Right lobe of liver (tissue), 6 donors: ENCODE results near the gene CXCR1. TPM values are rescaled to one million over a fixed set of nuclear protein-coding genes. Genes with fewer than 3 reads are reported as not detected.
A peak's percentile ranks its signal among the peaks of the same experiment; 100 is the strongest.
"Not testable (repeated sequence)": the region's sequence is repeated elsewhere in the genome, so short reads cannot be mapped to it uniquely, and the experiment has no call there.

Experiments
- ATAC-seq, 4 donors: fragments of 200-7000 bp; cut with Tn5 transposase; one replicate each; pipeline ENCODE4 v1.9.1; 2020; ENCODE audit warnings: mild to moderate bottlenecking in 4 of 4, moderate library complexity in 4 of 4
- DNase-seq, 3 donors: peaks; one replicate each; pipeline ENCODE4 v3.0.0-alpha.2; 2020
- H3K27ac ChIP-seq, 3 donors: fragments of 200-600 bp; one replicate each; pipeline ENCODE4 v1.8.0; 2022
- H3K27me3 ChIP-seq, 2 donors: fragments of 200-600 bp; one replicate each; pipeline ENCODE4 v1.8.0; 2022
- H3K36me3 ChIP-seq, 4 donors: fragments of 200-600 bp; sonication (generic) in 1 of 4; one replicate each; pipeline versions ENCODE4 v1.5.1 to v1.8.0; 2017 to 2022; ENCODE audit warnings: control low read depth in 1 of 4
- H3K4me1 ChIP-seq, 4 donors: fragments of 200-600 bp; sonication (generic) in 1 of 4; one replicate each; pipeline versions ENCODE4 v1.5.1 to v1.8.0; 2017 to 2022; ENCODE audit warnings: control low read depth in 1 of 4
- H3K4me3 ChIP-seq, 3 donors: fragments of 200-600 bp; one replicate each; pipeline ENCODE4 v1.8.0; 2022
- H3K9me3 ChIP-seq, 4 donors: fragments of 200-600 bp; sonication (generic) in 1 of 4; one replicate each; pipeline versions ENCODE4 v1.5.1 to v1.8.0; 2017 to 2022; ENCODE audit warnings: control low read depth in 1 of 4
- CTCF ChIP-seq, 4 donors: fragments of 200-600 bp in 3 of 4; fragments of 450-650 bp in 1 of 4; IDR thresholded peaks; one replicate each; pipeline versions ENCODE4 v1.5.1 to v1.8.0; 2016 to 2022; ENCODE audit warnings: antibody characterized with exemption in 4 of 4, mild to moderate bottlenecking in 2 of 4
- POLR2A ChIP-seq: fragments of 450-650 bp; IDR thresholded peaks from one replicate; pipeline ENCODE4 v1.6.1; 2017; ENCODE audit warnings: antibody characterized with exemption, mild to moderate bottlenecking
- WGBS: methylation state at CpG from one replicate; pipeline ENCODE4 v1.1.6; 2018; ENCODE audit warnings: low coverage, low lambda C conversion rate; ENCODE audit not compliant: insufficient coverage; ENCODE audit errors: missing lambda C conversion rate; 5-methylcytosine and 5-hydroxymethylcytosine counted together
- intact Hi-C, 2 donors: fragments of 100-400 bp; cut with DNase I; formaldehyde crosslinking; loops; one replicate each; pipeline versions ENCODE4 v1.11.2 to v1.14.1; 2022
- total RNA-seq, 6 experiments: library from RNA; depleted of rRNA in 2 of 6; stranded (reverse); fragments of >200 nt in 2 of 6; fragmentation: NEBNext Ultra II Directional in 3 of 6; extraction: Animal tissue kit (Norgen Biotek cat#: 25700) in 3 of 6; gene quantifications; one replicate each; pipeline versions ENCODE4 v1.1.0 to v1.2.4, GENCODE V29; 2016 to 2023
- donor health status: DM: no; HTN: yes; CAD: no.
- donor health status: DM: no; HTN: no; CAD: no.
- donor health status: DM: no; HTN: no; CAD: no.
- donor health status: DM: no; HTN: yes; CAD: no.
- donor health status: DM: no; HTN: yes; CAD: no.

The CXCR1 gene
- total RNA-seq, 6 experiments from 2014 or later, result 0.40 to 1.6 (median 0.74) TPM

GRCh38 chr2:218127929-218128455, 38.8 kb downstream of the CXCR1 start:
- DNase-seq (no peak), ATAC-seq (no peak)
- no peaks in the 10 kb centered on the region for H3K9me3 ChIP-seq
- H3K36me3 ChIP-seq, result no peaks in the 10 kb centered on the region
- no peak overlapping the region for H3K4me3 ChIP-seq
- 61% methylated on average over 3 of the region's 3 CpGs for WGBS
- H3K27me3 ChIP-seq, result no peaks in the 10 kb centered on the region
- TF ChIP-seq CTCF (IDR thresholded peaks at IDR 0.05), result no peak
- no peak for TF ChIP-seq POLR2A
- no peaks in the 10 kb centered on the region for H3K4me1 ChIP-seq
- no peak overlapping the region for H3K27ac ChIP-seq
- intact Hi-C loops, result no loop called here

GRCh38 chr2:218125626-218126080, 41.1 kb downstream of the CXCR1 start, which contains the start of gene CXCR2:
Gene CXCR2 (plus strand): TSS chr2:218126028. CDS start chr2:218134802, 8,774 bp downstream.
- TF ChIP-seq CTCF (IDR thresholded peaks at IDR 0.05) (no peak), POLR2A (no peak)
- DNase-seq (peak in 2 of 3 donors; percentile 31 to 68), ATAC-seq (peak; percentile 33 to 52 (median 50))
- H3K27me3 ChIP-seq, result no peaks in the 10 kb centered on the region
- H3K27ac ChIP-seq, result no peak within 1 kb of the TSS
- 22% methylated on average over 8 of the region's 8 CpGs for WGBS
- no peaks in the 10 kb centered on the region for H3K9me3 ChIP-seq
- intact Hi-C loops, result no loop called here
- no peaks in the 10 kb centered on the region for H3K36me3 ChIP-seq
- no peaks in the 10 kb centered on the region for H3K4me1 ChIP-seq
- H3K4me3 ChIP-seq, result no peak within 1 kb of the TSS

- Histone ChIP-seq H3K4me3 (no peak overlapping the region), H3K27ac (no peak overlapping the region), H3K9me3 (no peaks in the 10 kb centered on the region), H3K36me3 (no peaks in the 10 kb centered on the region), H3K4me1 (no peaks in the 10 kb centered on the region), H3K27me3 (no peaks in the 10 kb centered on the region)
- intact Hi-C loops, result no loop called here
- ATAC-seq, result no peak
- TF ChIP-seq CTCF (IDR thresholded peaks at IDR 0.05), result no peak
- TF ChIP-seq POLR2A, result no peak
- DNase-seq, result no peak
- WGBS, result 5% methylated on average over 4 of the region's 4 CpGs
These were observed 41.7 kb downstream of the CXCR1 start for GRCh38 chr2:218125095-218125494.

- WGBS, result 57% methylated on average over 4 of the region's 4 CpGs
These were observed 42.8 kb downstream of the CXCR1 start for GRCh38 chr2:218123986-218124385.

GRCh38 chr2:218122286-218122685, 44.5 kb downstream of the CXCR1 start:
- H3K36me3 ChIP-seq, H3K4me1 ChIP-seq, DNase-seq, H3K27ac ChIP-seq, ATAC-seq, H3K9me3 ChIP-seq, H3K4me3 ChIP-seq, H3K27me3 ChIP-seq, intact Hi-C loops: not testable (repeated sequence)

More at GRCh38 chr2:218123986-218124385, 42.8 kb downstream of the CXCR1 start:
- intact Hi-C loops, result no loop called here
- H3K27me3 ChIP-seq, result no peaks in the 10 kb centered on the region
- no peak overlapping the region for H3K27ac ChIP-seq
- ATAC-seq (no peak), DNase-seq (no peak)
- no peaks in the 10 kb centered on the region for H3K9me3 ChIP-seq
- H3K4me1 ChIP-seq, result no peaks in the 10 kb centered on the region
- TF ChIP-seq CTCF (IDR thresholded peaks at IDR 0.05), result no peak
- TF ChIP-seq POLR2A, result no peak
- no peaks in the 10 kb centered on the region for H3K36me3 ChIP-seq
- no peak overlapping the region for H3K4me3 ChIP-seq

- DNase-seq, H3K27me3 ChIP-seq, H3K27ac ChIP-seq, H3K36me3 ChIP-seq, H3K4me3 ChIP-seq, H3K9me3 ChIP-seq, H3K4me1 ChIP-seq, intact Hi-C loops, ATAC-seq: not testable (repeated sequence)
- WGBS, result 31% methylated on average over 1 of the region's 4 CpGs
These were observed 45.0 kb downstream of the CXCR1 start for GRCh38 chr2:218121789-218122188.
